ENCODE measurements around the gene RAET1E.
"Not testable (repeated sequence)": the region's sequence is repeated elsewhere in the genome, so short reads cannot be mapped to it uniquely, and the experiment has no call there.

The RAET1E gene

GRCh38 chr6:149897855-149898744 is at the start of gene RAET1E:
Gene RAET1E, minus strand, starts transcription at chr6:149898113. Its CDS starts 7,212 bp downstream, at chr6:149890901.
- no peak for DNase-seq

GRCh38 chr6:149947533-149947932 is 49.6 kb upstream of the RAET1E start:
- not testable (repeated sequence) for DNase-seq

- not testable (repeated sequence) for DNase-seq
Measured at GRCh38 chr6:149946631-149947030, 48.7 kb upstream of the RAET1E start.

- DNase-seq = not testable (repeated sequence)
Measured at GRCh38 chr6:149945276-149945675, 47.4 kb upstream of the RAET1E start.

- not testable (repeated sequence) for DNase-seq
Measured at GRCh38 chr6:149943321-149943720, 45.4 kb upstream of the RAET1E start.

- no peak for DNase-seq
Measured at GRCh38 chr6:149942461-149942829, 44.5 kb upstream of the RAET1E start.

- peak; percentile 87 for DNase-seq
Measured at GRCh38 chr6:149941583-149942460, 43.9 kb upstream of the RAET1E start, which contains the start of gene ULBP2. Gene ULBP2, plus strand, starts transcription at chr6:149942014. Its CDS starts 59 bp downstream, at chr6:149942073.

GRCh38 chr6:149940672-149940982 is 42.7 kb upstream of the RAET1E start:
- no peak for DNase-seq

- DNase-seq = no peak
Measured at GRCh38 chr6:149939909-149940671, 42.2 kb upstream of the RAET1E start.

GRCh38 chr6:149939356-149939648 is 41.4 kb upstream of the RAET1E start:
- DNase-seq = no peak

- DNase-seq = peak; percentile 39
Measured at GRCh38 chr6:149938571-149939355, 40.9 kb upstream of the RAET1E start.

- not testable (repeated sequence) for DNase-seq
Measured at GRCh38 chr6:149938013-149938570, 40.2 kb upstream of the RAET1E start.

- no peak for DNase-seq
Measured at GRCh38 chr6:149936743-149937142, 38.8 kb upstream of the RAET1E start.

- DNase-seq = no peak
Measured at GRCh38 chr6:149935668-149936067, 37.8 kb upstream of the RAET1E start.

GRCh38 chr6:149935246-149935645 is 37.3 kb upstream of the RAET1E start:
- no peak for DNase-seq

- peak; percentile 63 for DNase-seq
Measured at GRCh38 chr6:149934249-149935156, 36.6 kb upstream of the RAET1E start.

- DNase-seq = no peak
Measured at GRCh38 chr6:149933461-149933860, 35.5 kb upstream of the RAET1E start.

- DNase-seq = no peak
Measured at GRCh38 chr6:149933036-149933435, 35.1 kb upstream of the RAET1E start.

- no peak for DNase-seq
Measured at GRCh38 chr6:149931501-149931900, 33.6 kb upstream of the RAET1E start.

- no peak for DNase-seq
Measured at GRCh38 chr6:149929422-149929821, 31.5 kb upstream of the RAET1E start.

GRCh38 chr6:149927025-149927424 is 29.1 kb upstream of the RAET1E start:
- DNase-seq = not testable (repeated sequence)

All from stimulated activated CD4-positive, alpha-beta T cell treated with anti-CD3 and anti-CD28 coated beads, Interleukin-4, amount 100 ng/mL, for 1 hour (primary cell).